ENCODE results near the gene SCAPER.

SCAPER gene

GRCh38 chr15:76345880-76346668 lies 559.1 kb downstream of the SCAPER start (continued):
- TF ChIP-seq ZNF391 (tag by site-specific recombination; IDR thresholded peaks at IDR 0.05; ENCODE audit: borderline replicate concordance, low read depth), result no peak
- TF ChIP-seq GFI1B (tag by site-specific recombination; IDR thresholded peaks at IDR 0.05), result no peak
- no peak for TF ChIP-seq REPIN1 (tag by site-specific recombination; IDR thresholded peaks at IDR 0.05; ENCODE audit: low read depth)
- no peak for TF ChIP-seq ZNF624 (tag by site-specific recombination; IDR thresholded peaks at IDR 0.05)
- TF ChIP-seq YY2 (tag by site-specific recombination; IDR thresholded peaks at IDR 0.05), result no peak
- no peak for TF ChIP-seq PRDM2 (tag by site-specific recombination; IDR thresholded peaks at IDR 0.05; ENCODE audit: borderline replicate concordance)
- no peak for TF ChIP-seq ZNF211 (tag by site-specific recombination; IDR thresholded peaks at IDR 0.05; ENCODE audit: low read depth)
- TF ChIP-seq YY1 (tag by site-specific recombination; IDR thresholded peaks at IDR 0.05), result no peak
- TF ChIP-seq HOXA7 (CRISPR knock-in tag; IDR thresholded peaks at IDR 0.05; ENCODE audit: borderline replicate concordance), result no peak
- TF ChIP-seq ZNF488 (tag by site-specific recombination; IDR thresholded peaks at IDR 0.05), result no peak
- TF ChIP-seq KLF7 (tag by site-specific recombination; IDR thresholded peaks at IDR 0.05; ENCODE audit: borderline replicate concordance), result peak; percentile 93; the same call in 1 of the 2 replicates
- TF ChIP-seq ZBTB10 (tag by site-specific recombination; IDR thresholded peaks at IDR 0.05), result peak; percentile 55; the same call in 1 of the 2 replicates
- no peak for TF ChIP-seq ZSCAN4 (tag by site-specific recombination; IDR thresholded peaks at IDR 0.05)
- TF ChIP-seq ZNF174 (tag by site-specific recombination; IDR thresholded peaks at IDR 0.05), result no peak
- TF ChIP-seq ZFP3 (tag by site-specific recombination; IDR thresholded peaks at IDR 0.05; ENCODE audit: low read depth), result no peak
- TF ChIP-seq ZFP37 (tag by site-specific recombination; IDR thresholded peaks at IDR 0.05), result no peak
- TF ChIP-seq PBX3 (CRISPR knock-in tag; IDR thresholded peaks at IDR 0.05), result no peak
- peak; percentile 35; the same call in 1 of the 2 replicates for TF ChIP-seq PRDM10 (tag by site-specific recombination; IDR thresholded peaks at IDR 0.05)
- TF ChIP-seq ZNF692 (tag by site-specific recombination; IDR thresholded peaks at IDR 0.05), result peak; percentile 99
- TF ChIP-seq MZF1 (tag by site-specific recombination; IDR thresholded peaks at IDR 0.05; ENCODE audit: borderline replicate concordance), result peak; percentile 79; the same call in 1 of the 2 replicates
- no peak for TF ChIP-seq ZNF626 (tag by site-specific recombination; IDR thresholded peaks at IDR 0.05)

All from HEK293 (cell line).